ENCODE results near the gene TNIK.

TNIK gene

DNA sequence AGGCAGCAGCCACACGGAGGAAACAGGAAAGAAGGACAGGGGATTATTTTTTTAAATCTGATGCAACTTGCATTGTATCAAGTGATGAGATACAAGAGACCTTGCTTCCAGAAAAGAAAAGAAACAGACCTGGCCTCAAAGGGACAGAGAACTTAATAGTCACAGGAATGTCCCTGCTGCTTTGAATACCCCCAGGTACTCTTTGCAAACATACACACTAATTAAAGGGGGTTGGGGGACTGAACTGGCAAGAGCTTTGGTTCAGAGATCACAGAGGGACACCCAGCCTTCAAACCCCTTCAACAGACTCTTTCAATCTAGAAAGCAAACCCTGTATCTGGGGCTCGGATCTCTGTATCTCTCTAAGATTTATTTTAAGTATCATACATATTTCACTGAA is 18.0 kb downstream of the TNIK start:
- Histone ChIP-seq H3K27ac (ENCODE audit: low read depth, low read length) (no peak overlapping the region), H3K79me2 (ENCODE audit: control insufficient read depth, low read length) (no peaks in the 10 kb centered on the region), H3K4me2 (ENCODE audit: low read length) (no peak overlapping the region), H3F3A (ENCODE audit: control insufficient read depth, insufficient read depth) (no peaks in the 10 kb centered on the region), H4K20me1 (ENCODE audit: control insufficient read depth, insufficient read depth, low read depth, low read length) (no peaks in the 10 kb centered on the region), H3K4me1 (ENCODE audit: control insufficient read depth, low read length) (no peaks in the 10 kb centered on the region), H3K27me3 (ENCODE audit: control insufficient read depth, low read length) (no peaks in the 10 kb centered on the region), H3K4me3 (ENCODE audit: low read length) (no peak overlapping the region), H3K36me3 (ENCODE audit: control insufficient read depth, low read length) (no peaks in the 10 kb centered on the region), H3K9me3 (ENCODE audit: control insufficient read depth, insufficient read depth, low read length) (no peaks in the 10 kb centered on the region), H3K9me2 (replicated peaks; ENCODE audit: control insufficient read depth, low read length) (no peaks in the 10 kb centered on the region)
- TF ChIP-seq, protein P1, sequence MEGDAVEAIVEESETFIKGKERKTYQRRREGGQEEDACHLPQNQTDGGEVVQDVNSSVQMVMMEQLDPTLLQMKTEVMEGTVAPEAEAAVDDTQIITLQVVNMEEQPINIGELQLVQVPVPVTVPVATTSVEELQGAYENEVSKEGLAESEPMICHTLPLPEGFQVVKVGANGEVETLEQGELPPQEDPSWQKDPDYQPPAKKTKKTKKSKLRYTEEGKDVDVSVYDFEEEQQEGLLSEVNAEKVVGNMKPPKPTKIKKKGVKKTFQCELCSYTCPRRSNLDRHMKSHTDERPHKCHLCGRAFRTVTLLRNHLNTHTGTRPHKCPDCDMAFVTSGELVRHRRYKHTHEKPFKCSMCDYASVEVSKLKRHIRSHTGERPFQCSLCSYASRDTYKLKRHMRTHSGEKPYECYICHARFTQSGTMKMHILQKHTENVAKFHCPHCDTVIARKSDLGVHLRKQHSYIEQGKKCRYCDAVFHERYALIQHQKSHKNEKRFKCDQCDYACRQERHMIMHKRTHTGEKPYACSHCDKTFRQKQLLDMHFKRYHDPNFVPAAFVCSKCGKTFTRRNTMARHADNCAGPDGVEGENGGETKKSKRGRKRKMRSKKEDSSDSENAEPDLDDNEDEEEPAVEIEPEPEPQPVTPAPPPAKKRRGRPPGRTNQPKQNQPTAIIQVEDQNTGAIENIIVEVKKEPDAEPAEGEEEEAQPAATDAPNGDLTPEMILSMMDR (IDR thresholded peaks at IDR 0.05; ENCODE audit: low read depth, low read length, poor library complexity, severe bottlenecking), result no peak

DNA sequence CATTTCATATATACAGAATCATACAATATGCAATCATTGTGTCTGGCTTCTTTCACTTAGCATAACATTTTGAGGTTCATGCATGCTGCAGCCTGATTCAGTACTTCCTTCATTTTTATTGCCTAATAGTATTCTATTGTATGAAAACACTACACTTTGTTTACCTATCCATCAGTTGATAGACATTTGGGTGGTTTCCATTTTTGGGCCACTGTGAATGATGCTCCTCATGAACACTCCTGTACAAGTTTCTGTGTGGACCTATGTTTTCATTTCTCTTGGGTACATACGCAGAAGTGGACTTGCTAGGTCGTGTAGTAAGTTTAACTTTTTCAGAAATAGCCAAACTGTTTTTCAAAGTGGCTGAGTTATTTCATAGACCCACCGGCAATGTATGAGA is 18.8 kb downstream of the TNIK start:
- no peaks in the 10 kb centered on the region for H4K20me1 ChIP-seq (ENCODE audit: control insufficient read depth, insufficient read depth, low read depth, low read length)
- H3K9me2 ChIP-seq (replicated peaks; ENCODE audit: control insufficient read depth, low read length), result no peaks in the 10 kb centered on the region
- no peaks in the 10 kb centered on the region for H3K36me3 ChIP-seq (ENCODE audit: control insufficient read depth, low read length)
- no peaks in the 10 kb centered on the region for H3F3A ChIP-seq (ENCODE audit: control insufficient read depth, insufficient read depth)
- H3K9me3 ChIP-seq (ENCODE audit: control insufficient read depth, insufficient read depth, low read length), result no peaks in the 10 kb centered on the region
- no peak for TF ChIP-seq EZH2phosphoT487 (IDR thresholded peaks at IDR 0.05; ENCODE audit: borderline replicate concordance, low read length)
- TF ChIP-seq, protein P1 (IDR thresholded peaks at IDR 0.05; ENCODE audit: low read depth, low read length, poor library complexity, severe bottlenecking), result no peak
- no peaks in the 10 kb centered on the region for H3K79me2 ChIP-seq (ENCODE audit: control insufficient read depth, low read length)
- H3K4me2 ChIP-seq (ENCODE audit: low read length), result no peak overlapping the region
- H3K27me3 ChIP-seq (ENCODE audit: control insufficient read depth, low read length), result no peaks in the 10 kb centered on the region
- no peaks in the 10 kb centered on the region for H3K4me1 ChIP-seq (ENCODE audit: control insufficient read depth, low read length)
- no peak overlapping the region for H3K27ac ChIP-seq (ENCODE audit: low read depth, low read length)
- no peak overlapping the region for H3K4me3 ChIP-seq (ENCODE audit: low read length)

DNA sequence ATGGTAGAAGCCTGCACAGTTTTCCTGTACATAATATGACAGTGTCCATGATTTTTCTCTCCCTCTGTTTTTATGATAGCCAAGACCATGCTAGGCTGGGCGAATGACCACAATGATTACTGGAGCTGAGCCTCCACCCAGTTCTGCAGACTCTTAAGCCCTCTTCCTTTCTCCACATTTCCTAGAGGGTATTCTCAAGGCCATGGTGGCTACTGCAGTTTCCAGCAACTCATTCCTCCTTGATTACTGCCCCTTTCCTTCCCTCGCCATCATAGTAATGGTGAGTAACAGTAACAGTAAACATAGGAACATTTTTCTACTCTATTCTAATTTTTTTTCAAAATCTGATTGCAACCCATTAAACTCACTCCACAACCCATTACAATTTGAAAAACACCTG is 20.2 kb downstream of the TNIK start:
- H3K79me2 ChIP-seq (ENCODE audit: control insufficient read depth, low read length), result no peaks in the 10 kb centered on the region
- H3K9me3 ChIP-seq (ENCODE audit: control insufficient read depth, insufficient read depth, low read length), result no peaks in the 10 kb centered on the region
- no peak overlapping the region for H3K27ac ChIP-seq (ENCODE audit: low read depth, low read length)

More for the DNA sequence above, 20.2 kb downstream of the TNIK start:
- Histone ChIP-seq H3K4me3 (ENCODE audit: low read length) (no peak overlapping the region), H3K4me1 (ENCODE audit: control insufficient read depth, low read length) (no peaks in the 10 kb centered on the region), H3K9me2 (replicated peaks; ENCODE audit: control insufficient read depth, low read length) (no peaks in the 10 kb centered on the region), H3K27me3 (ENCODE audit: control insufficient read depth, low read length) (no peaks in the 10 kb centered on the region), H3K4me2 (ENCODE audit: low read length) (no peak overlapping the region), H4K20me1 (ENCODE audit: control insufficient read depth, insufficient read depth, low read depth, low read length) (no peaks in the 10 kb centered on the region), H3K36me3 (ENCODE audit: control insufficient read depth, low read length) (no peaks in the 10 kb centered on the region), H3F3A (ENCODE audit: control insufficient read depth, insufficient read depth) (no peaks in the 10 kb centered on the region)
- no peak for TF ChIP-seq EZH2phosphoT487 (IDR thresholded peaks at IDR 0.05; ENCODE audit: borderline replicate concordance, low read length)
- TF ChIP-seq, protein P1 (IDR thresholded peaks at IDR 0.05; ENCODE audit: low read depth, low read length, poor library complexity, severe bottlenecking), result no peak

Measured in DOHH2 (cell line).